GM12878 (cell line): ENCODE results near the gene NAALADL2. TPM values are rescaled to one million over a fixed set of nuclear protein-coding genes. Genes with fewer than 3 reads are reported as not detected.

ENCODE experiments used
- ATAC-seq: fragments of 200-7000 bp; cut with Tn5 transposase; 3 replicates; pipeline ENCODE4 v1.9.1; 2020; ENCODE audit warnings: mild to moderate bottlenecking, moderate library complexity
- BruUV-seq: library from RNA; stranded (reverse); fragments of 400-500 nt; replicated peaks from 2 replicates; lab custom pipeline; 2021; lab: Mats Ljungman, UMichigan
- CTCF ChIA-PET: fragments of 300-600 bp; sonication (Branson Sonifier 250); formaldehyde crosslinking; extraction: SDS; loops from one replicate; lab custom pipeline; 2021; ENCODE audit warnings: inconsistent platforms; lab: Yijun Ruan, JAX
- POLR2A ChIA-PET: fragments of 350-600 bp; formaldehyde crosslinking; extraction: SDS; loops from one replicate; lab custom pipeline; 2021; ENCODE audit warnings: inconsistent platforms; lab: Charles Lee
- RAD21 ChIA-PET: fragments of 300-600 bp; sonication (Branson Sonifier 250); formaldehyde crosslinking; loops from one replicate; lab custom pipeline; 2023; ENCODE audit warnings: antibody characterized with exemption; ENCODE audit not compliant: unreplicated experiment; lab: Charles Lee
- SMC1A ChIA-PET: fragments of 300-600 bp; sonication (Branson Sonifier 250); formaldehyde crosslinking; loops from one replicate; lab custom pipeline; 2023; ENCODE audit not compliant: unreplicated experiment, uncharacterized antibody; lab: Charles Lee
- DNase-seq: peaks from one replicate; pipeline ENCODE4 v3.0.0-alpha.2; 2011; ENCODE audit warnings: low read depth, low spot score
- FAIRE-seq: peaks from 3 replicates; lab custom pipeline; 2011; peaks lifted over from hg19 to GRCh38; lab: Jason Lieb, UNC
- H2AFZ ChIP-seq: 2 replicates; pipeline ENCODE4 v1.6.0; 2011; ENCODE audit warnings: low read depth, low read length, control low read depth; ENCODE audit not compliant: control insufficient read depth
- H3K27ac ChIP-seq: 2 replicates; pipeline ENCODE4 v1.5.1; 2011; ENCODE audit warnings: control low read depth; ENCODE audit not compliant: control insufficient read depth, insufficient read depth
- H3K27me3 ChIP-seq, 2 experiments: replicated peaks in 1 of 2; 2 replicates each; pipeline versions ENCODE4 v1.6.0 to v1.6.1; 2011; ENCODE audit warnings: low read length in 1 of 2; ENCODE audit not compliant: control insufficient read depth in 2 of 2, insufficient read depth in 2 of 2
- H3K36me3 ChIP-seq, 2 experiments: 2 replicates each; pipeline ENCODE4 v1.5.1; 2011; ENCODE audit warnings: low read length in 1 of 2; ENCODE audit not compliant: control insufficient read depth in 2 of 2, insufficient read depth in 2 of 2
- H3K4me1 ChIP-seq: 2 replicates; pipeline ENCODE4 v1.6.1; 2011; ENCODE audit warnings: mild to moderate bottlenecking, low read length, moderate library complexity, mixed read lengths; ENCODE audit not compliant: control insufficient read depth, insufficient read depth
- H3K4me2 ChIP-seq: 2 replicates; pipeline ENCODE4 v1.6.0; 2011; ENCODE audit warnings: control low read depth; ENCODE audit not compliant: control insufficient read depth, insufficient read depth
- H3K4me3 ChIP-seq: fragments of 200-600 bp; sonication (generic); 2 replicates; pipeline ENCODE4 v1.5.1; 2016
- H3K79me2 ChIP-seq: 2 replicates; pipeline ENCODE4 v1.6.0; 2011; ENCODE audit warnings: low read length; ENCODE audit not compliant: control insufficient read depth, insufficient read depth
- H3K9ac ChIP-seq: 2 replicates; pipeline ENCODE4 v1.8.0; 2011; ENCODE audit warnings: low read length, control low read depth, mixed read lengths; ENCODE audit not compliant: control insufficient read depth, insufficient read depth
- H3K9me3 ChIP-seq: replicated peaks from 3 replicates; pipeline ENCODE4 v1.5.1; 2011; ENCODE audit warnings: mild to moderate bottlenecking, low read length; ENCODE audit not compliant: control insufficient read depth, insufficient read depth
- H4K20me1 ChIP-seq: 2 replicates; pipeline ENCODE4 v1.6.0; 2011; ENCODE audit not compliant: control insufficient read depth, insufficient read depth
- BACH1 ChIP-seq: fragments of 450-650 bp; IDR thresholded peaks from 2 replicates; pipeline ENCODE4 v1.6.1; 2017; ENCODE audit warnings: mild to moderate bottlenecking, borderline replicate concordance
- CHD4 ChIP-seq: fragments of 200-600 bp; sonication (generic); IDR thresholded peaks from 2 replicates; pipeline ENCODE4 v1.6.1; 2016; ENCODE audit warnings: mild to moderate bottlenecking
- FOS ChIP-seq: IDR thresholded peaks from 3 replicates; pipeline ENCODE4 v1.6.1; 2011; ENCODE audit warnings: borderline replicate concordance; ENCODE audit not compliant: insufficient read length; ENCODE audit errors: extremely low read depth
- HSF1 ChIP-seq: fragments of 150-350 bp; IDR thresholded peaks from 2 replicates; pipeline ENCODE4 v1.6.1; 2014; ENCODE audit warnings: mild to moderate bottlenecking, low read depth, low read length
- IRF3 ChIP-seq: fragments of 450-650 bp; IDR thresholded peaks from 2 replicates; pipeline ENCODE4 v1.6.1; 2014; ENCODE audit warnings: mild to moderate bottlenecking
- POLR2AphosphoS2 ChIP-seq: IDR thresholded peaks from 2 replicates; pipeline ENCODE4 v1.6.1; 2011; ENCODE audit warnings: low read depth, mild to moderate bottlenecking, low read length, improper control_type of control experiment, moderate library complexity
- RBBP5 ChIP-seq: fragments of 200-600 bp; sonication (generic); conservative IDR thresholded peaks from 2 replicates; pipeline ENCODE4 v1.6.1; 2016
- USF1 ChIP-seq: IDR thresholded peaks from 2 replicates; pipeline ENCODE4 v1.6.1; 2011; ENCODE audit warnings: borderline replicate concordance, low read depth, mild to moderate bottlenecking, moderate library complexity, mixed read lengths, low read length; ENCODE audit not compliant: insufficient read depth; ENCODE audit errors: extremely low read length
- ZNF24 ChIP-seq: fragments of 450-650 bp; IDR thresholded peaks from 2 replicates; pipeline ENCODE4 v1.6.1; 2017; ENCODE audit warnings: antibody characterized with exemption, mild to moderate bottlenecking
- WGBS: methylation state at CpG from one replicate; pipeline ENCODE4 v1.1.6; 2016; ENCODE audit warnings: low lambda C conversion rate; ENCODE audit not compliant: insufficient replicate concordance, insufficient coverage; ENCODE audit errors: missing lambda C conversion rate; 5-methylcytosine and 5-hydroxymethylcytosine counted together
- in situ Hi-C: fragments of 300-500 bp; cut with MboI; formaldehyde crosslinking; loops from 9 replicates; pipeline ENCODE4 v1.14.3; 2018; ENCODE audit warnings: mixed read lengths
- intact Hi-C: fragments of 100-400 bp; cut with micrococcal nuclease; formaldehyde crosslinking; loops from one replicate; pipeline ENCODE4 v1.14.2; 2022; ENCODE audit not compliant: unreplicated experiment
- polyA plus RNA-seq, 11 experiments: library from polyadenylated mRNA; depleted of rRNA in 4 of 11; unstranded in 6 of 11; stranded (reverse) in 5 of 11; fragments of >200 nt; fragmentation: Nextera tagmentation in 4 of 11; fragmentation: Illumina TruSeq in 1 of 11; extraction: Ambion mirVana in 4 of 11; extraction: Trizol in 1 of 11; gene quantifications; 1 replicate in 1 of 11; 2 replicates in 10 of 11; pipeline versions ENCODE4 v1.2.1 to v1.2.3, GENCODE V29; 2011 to 2016; ENCODE audit warnings: inconsistent platforms in 2 of 11, missing spikeins in 2 of 11, low read depth in 1 of 11
- total RNA-seq, 4 experiments: library from RNA; depleted of rRNA in 3 of 4; stranded (reverse); fragments of >200 nt in 3 of 4; fragmentation: Illumina TruSeq in 1 of 4; extraction: Trizol in 1 of 4; gene quantifications; 2 replicates each; pipeline versions ENCODE4 v1.2.1 to v1.2.3, GENCODE V29; 2013 to 2021

Gene NAALADL2
- total and polyA plus RNA-seq, 10 of the 15 experiments (the other 5 are each of a cell fraction or from before 2014, with no cell fraction given): 0.06 to 10.8 (median 0.46) TPM

GRCh38 chr3:175279457-175279856 lies 420.3 kb downstream of the NAALADL2 start:
- H3K9ac ChIP-seq: no peak overlapping the region
- no peaks in the 10 kb centered on the region for H3K27me3 ChIP-seq
- no peaks in the 10 kb centered on the region for H3K36me3 ChIP-seq
- ChIA-PET SMC1A (interaction anchor here (1.2 to 7.5 kb wide), 5 partner anchors 7 to 109 kb away, joined by 3 to 164 read pairs (median 4); no protein-coding TSS in a partner anchor), CTCF (no interaction called here), RAD21 (interaction anchor here (1.1 kb wide), 1 partner anchor 29 kb away, joined by 4 read pairs; no protein-coding TSS in a partner anchor), POLR2A (no interaction called here)
- no peak for ATAC-seq
- H3K9me3 ChIP-seq: no peaks in the 10 kb centered on the region
- H4K20me1 ChIP-seq: no peaks in the 10 kb centered on the region
- no peak overlapping the region for H3K4me3 ChIP-seq
- H3K27ac ChIP-seq: no peak overlapping the region
- no peak for TF ChIP-seq RBBP5
- TF ChIP-seq POLR2AphosphoS2: no peak
- TF ChIP-seq ZNF24: no peak
- no peak for TF ChIP-seq HSF1
- no peaks in the 10 kb centered on the region for H3K4me1 ChIP-seq
- 53% methylated on average over 1 of the region's 1 CpG for WGBS
- BruUV-seq: no TSS peak
- DNase-seq: no peak
- no peak overlapping the region for H2AFZ ChIP-seq
- intact Hi-C loops (no loop called here), in situ Hi-C loops (no loop called here)
- H3K4me2 ChIP-seq: no peak overlapping the region
- no peaks in the 10 kb centered on the region for H3K79me2 ChIP-seq
- no peak for FAIRE-seq

GRCh38 chr3:175279911-175280310 lies 420.8 kb downstream of the NAALADL2 start:
- intact Hi-C loops: no loop called here
- no peaks in the 10 kb centered on the region for H3K36me3 ChIP-seq
- SMC1A ChIA-PET: interaction anchor here (0.6 to 7.5 kb wide), 8 partner anchors 7 to 293 kb away, joined by 3 to 164 read pairs (median 4); no protein-coding TSS in a partner anchor
- H3K4me2 ChIP-seq: no peak overlapping the region
- WGBS: 0% methylated on average over 1 of the region's 1 CpG
- no peak overlapping the region for H3K27ac ChIP-seq
- POLR2A ChIA-PET: no interaction called here
- no peak for TF ChIP-seq BACH1
- no peak for TF ChIP-seq FOS
- no peak for TF ChIP-seq CHD4
- no peak for TF ChIP-seq IRF3
- TF ChIP-seq USF1: no peak
- ATAC-seq (no peak), FAIRE-seq (no peak), DNase-seq (no peak)
- no peaks in the 10 kb centered on the region for H3K27me3 ChIP-seq
- H3K9me3 ChIP-seq: no peaks in the 10 kb centered on the region
- H3K4me3 ChIP-seq: no peak overlapping the region
- no peak overlapping the region for H2AFZ ChIP-seq
- H3K4me1 ChIP-seq: no peaks in the 10 kb centered on the region
- no peaks in the 10 kb centered on the region for H4K20me1 ChIP-seq
- BruUV-seq: no TSS peak
- no peak overlapping the region for H3K9ac ChIP-seq
- in situ Hi-C loops: no loop called here
- no peaks in the 10 kb centered on the region for H3K79me2 ChIP-seq
- CTCF ChIA-PET: interaction anchor here (1.1 kb wide), 1 partner anchor 9 kb away, joined by 3 read pairs; no protein-coding TSS in a partner anchor
- RAD21 ChIA-PET: interaction anchor here (1.1 to 1.2 kb wide), 2 partner anchors 28 kb away, joined by 3 to 4 read pairs; no protein-coding TSS in a partner anchor
